Gastroesophageal sphincter (tissue), 4 donors: ENCODE results near the gene IGIP. TPM values are rescaled to one million over a fixed set of nuclear protein-coding genes. Genes with fewer than 3 reads are reported as not detected.

Experiments used
- ATAC-seq: fragments of 150-250 bp; one replicate; pipeline ENCODE4 v1.9.1; 2016; ENCODE audit warnings: mild to moderate bottlenecking, moderate library complexity
- H3K27ac ChIP-seq, 4 donors: fragments of 200-600 bp; sonication (generic) in 3 of 4; 1 replicate in 3 of 4; 2 replicates in 1 of 4; pipeline ENCODE4 v1.5.1; 2016 to 2019
- H3K27me3 ChIP-seq: fragments of 200-600 bp; sonication (generic); one replicate; pipeline ENCODE4 v1.5.1; 2019
- H3K36me3 ChIP-seq, 2 donors: fragments of 200-600 bp; sonication (generic); one replicate each; pipeline ENCODE4 v1.5.1; 2019; ENCODE audit warnings: control low read depth in 1 of 2
- H3K4me1 ChIP-seq, 3 donors: fragments of 200-600 bp; sonication (generic); 1 replicate in 2 of 3; 2 replicates in 1 of 3; pipeline ENCODE4 v1.5.1; 2016 to 2019; ENCODE audit warnings: control low read depth in 2 of 3
- H3K4me3 ChIP-seq, 2 donors: fragments of 200-600 bp; sonication (generic); one replicate each; pipeline ENCODE4 v1.5.1; 2019; ENCODE audit warnings: mild to moderate bottlenecking in 1 of 2, moderate library complexity in 1 of 2
- H3K9me3 ChIP-seq, 3 donors: fragments of 200-600 bp; sonication (generic); one replicate each; pipeline ENCODE4 v1.5.1; 2017 to 2019; ENCODE audit warnings: control low read depth in 2 of 3
- CTCF ChIP-seq, 4 experiments: fragments of 200-600 bp in 2 of 4; fragments of 450-650 bp in 2 of 4; sonication (generic) in 1 of 4; IDR thresholded peaks; one replicate each; pipeline ENCODE4 v1.5.1; 2017 to 2019; ENCODE audit warnings: antibody characterized with exemption in 4 of 4, mild to moderate bottlenecking in 2 of 4, moderate library complexity in 2 of 4
- EP300 ChIP-seq: sonication (generic); formaldehyde crosslinking; IDR thresholded peaks from one replicate; pipeline ENCODE4 v1.6.1; 2017; ENCODE audit warnings: antibody characterized with exemption, mild to moderate bottlenecking
- POLR2A ChIP-seq, 2 donors: fragments of 450-650 bp; IDR thresholded peaks; one replicate each; pipeline ENCODE4 v1.6.1; 2017; ENCODE audit warnings: antibody characterized with exemption in 2 of 2, mild to moderate bottlenecking in 2 of 2, moderate library complexity in 1 of 2
- POLR2AphosphoS5 ChIP-seq: sonication (generic); formaldehyde crosslinking; IDR thresholded peaks from one replicate; pipeline ENCODE4 v1.6.1; 2017; ENCODE audit warnings: antibody characterized with exemption
- WGBS, 2 donors: methylation state at CpG; one replicate each; pipeline ENCODE4 v1.1.5; 2018; ENCODE audit warnings: low coverage in 1 of 2; 5-methylcytosine and 5-hydroxymethylcytosine counted together
- total RNA-seq, 4 donors: library from RNA; depleted of rRNA; stranded (reverse); fragments of >200 nt; gene quantifications; one replicate each; pipeline ENCODE4 v1.1.0, GENCODE V29; 2016

The IGIP gene
- total RNA-seq, 4 donors from 2014 or later, result 26.0 to 36.6 (median 28.7) TPM

- no peaks in the 10 kb centered on the region for H3K27me3 ChIP-seq
- H3K4me1 ChIP-seq, result peaks cover 3 to 80% (median 19%) of the 10 kb centered on the region in 3 donors
- no peaks in the 10 kb centered on the region for H3K9me3 ChIP-seq
- 33 to 58% methylated on average over 1 of the region's 1 CpG for WGBS, 2 donors
- no peak overlapping the region for H3K27ac ChIP-seq
- ATAC-seq, result no peak
- H3K4me3 ChIP-seq, result no peak overlapping the region
- no peaks in the 10 kb centered on the region for H3K36me3 ChIP-seq
- no peak for TF ChIP-seq CTCF (IDR thresholded peaks at IDR 0.05)
- no peak for TF ChIP-seq EP300
- TF ChIP-seq POLR2AphosphoS5, result no peak
- no peak for TF ChIP-seq POLR2A (IDR thresholded peaks at IDR 0.05)
Measured at GRCh38 chr5:140110646-140110957, 15.1 kb upstream of the IGIP start.

GRCh38 chr5:140111011-140111858, 14.5 kb upstream of the IGIP start:
- H3K4me1 ChIP-seq, result peaks cover 3 to 83% (median 19%) of the 10 kb centered on the region in 3 donors
- H3K4me3 ChIP-seq, result no peak overlapping the region
- WGBS, 2 donors, result 74 to 82% methylated on average over 9 to 18 of the region's 18 CpGs
- no peaks in the 10 kb centered on the region for H3K27me3 ChIP-seq
- TF ChIP-seq POLR2AphosphoS5 (no peak), POLR2A (IDR thresholded peaks at IDR 0.05) (no peak), EP300 (no peak), CTCF (IDR thresholded peaks at IDR 0.05) (no peak)
- H3K27ac ChIP-seq, result peak overlapping the region in 2 of 4 donors; percentile 93 to 96
- H3K36me3 ChIP-seq, result no peaks in the 10 kb centered on the region
- H3K9me3 ChIP-seq, result no peaks in the 10 kb centered on the region
- no peak for ATAC-seq

- ATAC-seq, result no peak
- WGBS, 2 donors, result 54 to 56% methylated on average over 5 to 7 of the region's 8 CpGs
- H3K27ac ChIP-seq, result peak overlapping the region in 3 of 4 donors; percentile 93 to 96 (median 93)
- H3K27me3 ChIP-seq, result no peaks in the 10 kb centered on the region
- no peaks in the 10 kb centered on the region for H3K9me3 ChIP-seq
- TF ChIP-seq POLR2A (IDR thresholded peaks at IDR 0.05) (no peak), EP300 (no peak), CTCF (IDR thresholded peaks at IDR 0.05) (no peak), POLR2AphosphoS5 (no peak)
- peaks cover 0 to 83% (median 21%) of the 10 kb centered on the region in 3 donors for H3K4me1 ChIP-seq
- H3K36me3 ChIP-seq, result no peaks in the 10 kb centered on the region
- H3K4me3 ChIP-seq, result no peak overlapping the region
Measured at GRCh38 chr5:140111859-140112551, 13.7 kb upstream of the IGIP start.

GRCh38 chr5:140112685-140113179, 13.0 kb upstream of the IGIP start:
- ATAC-seq, result no peak
- Histone ChIP-seq H3K4me3 (peak overlapping the region; percentile 81 to 88), H3K4me1 (peaks cover 0 to 88% (median 29%) of the 10 kb centered on the region in 3 donors), H3K36me3 (no peaks in the 10 kb centered on the region), H3K9me3 (no peaks in the 10 kb centered on the region), H3K27ac (peak overlapping the region in 3 of 4 donors; percentile 93 to 96 (median 93)), H3K27me3 (no peaks in the 10 kb centered on the region)
- TF ChIP-seq EP300, result no peak
- no peak for TF ChIP-seq POLR2AphosphoS5
- no peak for TF ChIP-seq POLR2A (IDR thresholded peaks at IDR 0.05)
- no peak for TF ChIP-seq CTCF (IDR thresholded peaks at IDR 0.05)
- 4 to 32% methylated on average over 4 of the region's 13 CpGs for WGBS, 2 donors
